Skeletal muscle tissue (tissue), 4 donors: ENCODE data around the gene CDADC1. TPM values are rescaled to one million over a fixed set of nuclear protein-coding genes. Genes with fewer than 3 reads are reported as not detected.
"Not testable (repeated sequence)": the region's sequence is repeated elsewhere in the genome, so short reads cannot be mapped to it uniquely, and the experiment has no call there.

Experiments
- H3K27ac ChIP-seq: one replicate; pipeline ENCODE4 v1.7.0; 2013; ENCODE audit warnings: mild to moderate bottlenecking, low read depth, low read length, inconsistent platforms
- H3K27me3 ChIP-seq, 3 donors: one replicate each; pipeline ENCODE4 v1.7.0; 2013; ENCODE audit warnings: low read length in 3 of 3; ENCODE audit not compliant: control insufficient read depth in 3 of 3, insufficient read depth in 3 of 3
- H3K36me3 ChIP-seq, 3 donors: one replicate each; pipeline ENCODE4 v1.7.0; 2013; ENCODE audit warnings: low read length in 3 of 3; ENCODE audit not compliant: control insufficient read depth in 3 of 3, insufficient read depth in 3 of 3
- H3K4me1 ChIP-seq, 3 donors: one replicate each; pipeline ENCODE4 v1.7.0; 2013; ENCODE audit warnings: low read length in 3 of 3, mild to moderate bottlenecking in 3 of 3; ENCODE audit not compliant: control insufficient read depth in 3 of 3, insufficient read depth in 3 of 3
- H3K4me3 ChIP-seq, 3 donors: one replicate each; pipeline ENCODE4 v1.7.0; 2013; ENCODE audit warnings: low read length in 3 of 3
- H3K9ac ChIP-seq, 3 donors: one replicate each; pipeline ENCODE4 v1.7.0; 2013; ENCODE audit warnings: low read length in 3 of 3, mild to moderate bottlenecking in 3 of 3, moderate library complexity in 2 of 3, low read depth in 1 of 3
- H3K9me3 ChIP-seq, 3 donors: one replicate each; pipeline ENCODE4 v1.7.0; 2013; ENCODE audit warnings: low read length in 3 of 3; ENCODE audit not compliant: control insufficient read depth in 3 of 3
- total RNA-seq: library from RNA; depleted of rRNA; stranded (reverse); fragments of >200 nt; gene quantifications from one replicate; pipeline ENCODE4 v1.2.3, GENCODE V29; 2014
- donor health status: Osteomylitis.

Gene CDADC1
- total RNA-seq, 1 donor from 2014 or later, result 5.7 TPM

GRCh38 chr13:49287995-49288394, 40.3 kb downstream of the CDADC1 start:
- Histone ChIP-seq H3K9ac (no peak overlapping the region), H3K27ac (no peak overlapping the region), H3K9me3 (no peaks in the 10 kb centered on the region), H3K4me3 (no peak overlapping the region), H3K4me1 (no peaks in the 10 kb centered on the region), H3K36me3 (peaks cover 3 to 4% (median 3%) of the 10 kb centered on the region in 3 donors), H3K27me3 (no peaks in the 10 kb centered on the region)

GRCh38 chr13:49288458-49288857, 40.7 kb downstream of the CDADC1 start:
- Histone ChIP-seq H3K36me3 (peaks cover 2 to 6% (median 4%) of the 10 kb centered on the region in 3 donors), H3K9ac (no peak overlapping the region), H3K27ac (no peak overlapping the region)

GRCh38 chr13:49292742-49293486, 45.2 kb downstream of the CDADC1 start:
- Histone ChIP-seq H3K27me3 (no peaks in the 10 kb centered on the region), H3K27ac (no peak overlapping the region), H3K4me1 (no peaks in the 10 kb centered on the region), H3K4me3 (no peak overlapping the region), H3K36me3 (peaks cover 6 to 10% (median 9%) of the 10 kb centered on the region in 3 donors), H3K9ac (no peak overlapping the region), H3K9me3 (no peaks in the 10 kb centered on the region)

More at GRCh38 chr13:49288458-49288857, 40.7 kb downstream of the CDADC1 start:
- Histone ChIP-seq H3K4me3 (no peak overlapping the region), H3K27me3 (no peaks in the 10 kb centered on the region), H3K4me1 (no peaks in the 10 kb centered on the region), H3K9me3 (no peaks in the 10 kb centered on the region)

GRCh38 chr13:49294723-49295122, 47.0 kb downstream of the CDADC1 start:
- peaks cover 6 to 10% (median 9%) of the 10 kb centered on the region in 3 donors for H3K36me3 ChIP-seq
- H3K27me3 ChIP-seq, H3K27ac ChIP-seq, H3K9me3 ChIP-seq, H3K9ac ChIP-seq, H3K4me3 ChIP-seq, H3K4me1 ChIP-seq: not testable (repeated sequence)

GRCh38 chr13:49295244-49295643, 47.5 kb downstream of the CDADC1 start:
- no peak overlapping the region for H3K9ac ChIP-seq
- peaks cover 0 to 5% (median 0%) of the 10 kb centered on the region in 3 donors for H3K4me1 ChIP-seq

GRCh38 chr13:49296659-49297058, 48.9 kb downstream of the CDADC1 start:
- Histone ChIP-seq H3K9me3 (no peaks in the 10 kb centered on the region), H3K4me3 (no peak overlapping the region), H3K4me1 (peaks cover 0 to 12% (median 5%) of the 10 kb centered on the region in 3 donors), H3K27me3 (no peaks in the 10 kb centered on the region), H3K9ac (no peak overlapping the region), H3K36me3 (peaks cover 6 to 10% (median 9%) of the 10 kb centered on the region in 3 donors), H3K27ac (no peak overlapping the region)

More at GRCh38 chr13:49295244-49295643, 47.5 kb downstream of the CDADC1 start:
- no peak overlapping the region for H3K4me3 ChIP-seq
- no peak overlapping the region for H3K27ac ChIP-seq
- H3K27me3 ChIP-seq, result no peaks in the 10 kb centered on the region
- peaks cover 6 to 10% (median 9%) of the 10 kb centered on the region in 3 donors for H3K36me3 ChIP-seq
- no peaks in the 10 kb centered on the region for H3K9me3 ChIP-seq

- peaks cover 0 to 13% (median 5%) of the 10 kb centered on the region in 3 donors for H3K4me1 ChIP-seq
- H3K27me3 ChIP-seq, result no peaks in the 10 kb centered on the region
- no peak overlapping the region for H3K4me3 ChIP-seq
- no peaks in the 10 kb centered on the region for H3K9me3 ChIP-seq
- H3K9ac ChIP-seq, result no peak overlapping the region
- H3K27ac ChIP-seq, result no peak overlapping the region
- H3K36me3 ChIP-seq, result peaks cover 6 to 10% (median 9%) of the 10 kb centered on the region in 3 donors
These were observed 49.6 kb downstream of the CDADC1 start for GRCh38 chr13:49297338-49297737.

GRCh38 chr13:49298416-49298815, 50.7 kb downstream of the CDADC1 start:
- Histone ChIP-seq H3K9me3 (no peaks in the 10 kb centered on the region), H3K9ac (no peak overlapping the region), H3K36me3 (peaks cover 2 to 9% (median 5%) of the 10 kb centered on the region in 3 donors), H3K27ac (no peak overlapping the region), H3K27me3 (no peaks in the 10 kb centered on the region), H3K4me1 (peaks cover 3 to 13% (median 5%) of the 10 kb centered on the region in 3 donors), H3K4me3 (no peak overlapping the region)

- no peak overlapping the region for H3K27ac ChIP-seq
These were observed 51.3 kb downstream of the CDADC1 start for GRCh38 chr13:49298903-49299605.

GRCh38 chr13:49300276-49300675, 52.6 kb downstream of the CDADC1 start:
- peaks cover 2 to 5% (median 4%) of the 10 kb centered on the region in 3 donors for H3K36me3 ChIP-seq
- H3K27ac ChIP-seq, result no peak overlapping the region
- H3K4me3 ChIP-seq, result no peak overlapping the region
- no peak overlapping the region for H3K9ac ChIP-seq
- H3K4me1 ChIP-seq, result peaks cover 5 to 17% (median 9%) of the 10 kb centered on the region in 3 donors
- no peaks in the 10 kb centered on the region for H3K27me3 ChIP-seq
- H3K9me3 ChIP-seq, result no peaks in the 10 kb centered on the region

More at GRCh38 chr13:49298903-49299605, 51.3 kb downstream of the CDADC1 start:
- H3K4me3 ChIP-seq, result no peak overlapping the region
- H3K27me3 ChIP-seq, result no peaks in the 10 kb centered on the region
- H3K36me3 ChIP-seq, result peaks cover 2 to 9% (median 4%) of the 10 kb centered on the region in 3 donors
- H3K9ac ChIP-seq, result no peak overlapping the region
- H3K9me3 ChIP-seq, result no peaks in the 10 kb centered on the region
- peaks cover 5 to 17% (median 7%) of the 10 kb centered on the region in 3 donors for H3K4me1 ChIP-seq
